ENCODE measurements around the gene CAMKK1.
A peak's percentile ranks its signal among the peaks of the same experiment; 100 is the strongest.

The CAMKK1 gene

GRCh38 chr17:3915995-3916696, 23.3 kb upstream of the CAMKK1 start, which contains the start of gene P2RX1:
P2RX1 (minus strand) TSS chr17:3916465; CDS start chr17:3916225, 240 bp downstream.
- TF ChIP-seq CTCF (IDR thresholded peaks at IDR 0.05), result no peak

DNA sequence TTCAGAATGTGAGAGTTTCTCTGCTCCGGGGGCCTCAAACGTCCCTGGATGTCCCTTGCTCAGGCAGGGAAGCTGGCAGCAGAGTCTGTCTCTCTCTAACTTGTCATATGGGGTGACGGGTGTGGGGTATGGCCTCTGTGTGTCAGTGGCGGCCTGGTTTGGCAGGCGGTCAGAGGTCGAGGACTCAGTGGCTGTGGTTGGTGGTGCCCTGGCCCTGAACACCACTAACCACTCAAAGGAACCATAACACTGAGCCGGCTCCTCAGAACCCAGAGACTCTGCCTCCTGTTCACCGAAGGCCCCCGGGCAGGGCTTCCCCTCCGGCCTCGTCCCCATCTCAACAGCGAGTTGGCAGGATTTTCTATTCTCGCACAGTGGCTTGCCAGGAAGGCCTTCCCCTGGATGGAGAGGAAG, 22.7 kb upstream of the CAMKK1 start:
- no peak for TF ChIP-seq CTCF (IDR thresholded peaks at IDR 0.05)

DNA sequence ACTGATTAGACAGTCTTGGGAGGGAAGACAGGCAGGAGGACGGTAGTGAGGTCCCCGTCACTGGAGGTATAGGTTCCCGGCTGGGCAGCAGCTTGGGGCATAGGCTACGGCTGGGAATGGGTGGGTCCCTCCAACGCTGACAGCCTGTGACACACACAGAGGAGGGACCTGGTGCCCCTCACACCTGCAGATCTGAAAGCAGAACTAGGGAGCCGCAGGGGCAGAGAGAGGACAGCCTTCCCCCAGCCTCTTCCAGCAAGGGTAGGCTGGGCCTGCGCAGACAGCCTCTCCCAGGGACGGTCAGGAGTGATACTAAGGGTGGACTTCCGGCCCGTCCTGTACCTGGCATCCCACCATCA, 21.4 kb upstream of the CAMKK1 start:
- TF ChIP-seq CTCF (IDR thresholded peaks at IDR 0.05), result no peak

DNA sequence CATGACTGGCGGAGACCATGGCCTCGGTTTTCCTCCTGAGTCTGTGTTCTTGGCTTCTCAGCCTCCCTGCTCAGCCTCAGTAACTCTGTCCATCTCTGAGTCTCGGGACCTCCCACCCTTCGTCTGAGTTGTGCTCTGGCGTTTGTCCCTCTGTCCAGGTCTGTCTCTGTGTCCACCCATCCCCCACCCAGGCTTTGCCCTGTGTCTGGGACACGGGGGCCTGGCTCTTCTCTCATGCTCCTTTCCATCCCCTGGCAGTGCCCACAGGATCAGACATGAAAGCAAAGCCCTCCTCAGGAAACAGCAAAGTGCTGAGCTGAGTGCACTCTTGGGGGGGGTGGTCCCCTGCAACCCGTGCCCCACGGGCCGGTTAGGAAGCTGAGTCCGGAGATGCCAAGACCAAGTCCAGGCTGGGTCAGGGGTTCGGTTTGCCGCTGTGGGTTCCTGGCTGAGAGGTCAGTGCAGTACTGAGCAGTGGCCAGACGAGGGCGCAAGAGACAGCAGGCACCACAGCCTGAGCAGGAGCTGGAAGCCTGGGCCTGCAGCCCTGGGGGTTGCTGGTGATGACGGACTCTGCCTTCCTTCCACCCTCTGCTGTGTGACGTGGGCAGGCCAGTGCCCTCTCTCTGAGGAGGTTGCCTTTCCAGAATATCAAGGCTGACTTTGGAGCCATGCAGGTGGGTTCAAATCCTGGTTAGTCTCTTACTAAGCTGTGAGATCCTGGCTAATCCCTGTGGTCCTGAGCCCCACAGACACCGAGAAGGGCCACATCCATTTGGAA, 20.9 kb upstream of the CAMKK1 start:
- TF ChIP-seq CTCF (IDR thresholded peaks at IDR 0.05), result peak; percentile 98

DNA sequence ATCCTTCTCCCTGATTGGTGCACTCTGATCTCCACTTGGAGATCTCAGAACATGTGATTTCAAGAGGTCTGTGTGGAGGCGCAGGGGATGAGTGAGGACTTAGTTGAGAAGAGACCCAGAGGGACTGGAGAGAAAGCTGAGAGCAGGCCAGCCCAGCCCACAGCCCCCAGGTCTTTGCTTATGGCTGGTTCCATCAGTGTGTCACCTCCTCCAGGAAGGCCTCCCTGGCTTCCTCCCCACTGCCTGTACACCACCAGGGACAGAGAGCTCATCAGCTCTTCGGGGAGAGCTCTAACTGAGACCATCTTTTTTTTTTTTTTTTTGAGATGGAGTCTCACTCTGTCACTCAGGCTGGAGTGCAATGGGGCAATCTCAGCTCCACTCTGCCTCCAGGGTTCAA, 20.0 kb upstream of the CAMKK1 start:
- no peak for TF ChIP-seq CTCF (IDR thresholded peaks at IDR 0.05)

GRCh38 chr17:3911271-3912053, 18.6 kb upstream of the CAMKK1 start:
- TF ChIP-seq CTCF (IDR thresholded peaks at IDR 0.05), result no peak

DNA sequence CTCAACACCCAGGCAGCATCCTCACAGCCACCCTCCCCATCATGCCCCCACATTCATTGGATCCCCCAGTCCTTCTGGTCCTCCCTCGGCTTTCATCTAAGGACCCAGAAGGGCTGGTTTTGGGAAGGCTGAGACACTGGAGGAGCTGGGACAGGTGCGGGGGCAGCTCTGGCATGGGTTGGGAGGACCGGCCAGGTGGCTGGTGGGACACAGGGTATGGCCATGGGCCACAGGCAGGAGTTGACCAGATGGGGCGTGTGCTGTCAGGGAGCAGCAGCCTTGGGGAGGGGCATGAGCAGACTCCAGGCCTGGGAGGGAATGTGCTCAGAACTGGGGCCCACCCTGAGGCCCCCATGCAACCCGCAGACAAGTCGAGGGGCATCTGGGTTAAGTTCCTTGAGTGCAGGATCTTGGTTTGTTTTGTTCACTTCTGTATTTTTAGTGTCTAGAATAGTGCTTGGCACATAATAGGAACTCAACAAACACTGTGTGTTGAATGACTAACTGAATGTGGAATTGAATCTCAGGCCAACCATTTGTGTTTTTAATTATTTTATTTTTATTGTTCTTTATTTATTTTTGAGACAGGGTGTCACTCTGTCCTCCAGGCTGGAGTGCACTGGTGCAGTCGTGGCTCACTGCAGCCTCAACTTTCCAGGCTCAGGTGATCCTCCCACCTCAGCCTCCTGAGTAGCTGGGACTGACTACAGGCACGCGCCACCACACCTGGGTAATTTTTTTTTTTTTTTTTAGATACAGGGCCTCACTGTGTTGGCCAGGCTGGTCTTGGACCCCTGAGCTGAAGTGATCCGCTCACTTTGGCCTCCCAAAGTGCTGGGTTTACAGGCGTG, 17.8 kb upstream of the CAMKK1 start:
- no peak for TF ChIP-seq CTCF (IDR thresholded peaks at IDR 0.05)
